Spinal cord (tissue), 10 donors: ENCODE data around the gene MED27. TPM values are rescaled to one million over a fixed set of nuclear protein-coding genes. Genes with fewer than 3 reads are reported as not detected.

ENCODE experiments used
- DNase-seq, 6 donors: peaks; one replicate each; pipeline versions ENCODE4 v3.0.0 to v3.0.0-alpha.2; 2013 to 2015; ENCODE audit warnings: low spot score in 6 of 6, low read depth in 4 of 6
- H3K27ac ChIP-seq: one replicate; pipeline ENCODE4 v1.5.1; 2013; ENCODE audit warnings: low read depth, low read length, control low read depth
- H3K27me3 ChIP-seq: one replicate; pipeline ENCODE4 v1.6.1; 2013; ENCODE audit warnings: low read length; ENCODE audit not compliant: control insufficient read depth, insufficient read depth
- H3K36me3 ChIP-seq: one replicate; pipeline ENCODE4 v1.6.1; 2013; ENCODE audit warnings: low read length; ENCODE audit not compliant: control insufficient read depth, insufficient read depth
- H3K4me1 ChIP-seq: one replicate; pipeline ENCODE4 v1.6.1; 2013; ENCODE audit warnings: low read length; ENCODE audit not compliant: control insufficient read depth, insufficient read depth
- H3K4me3 ChIP-seq: one replicate; pipeline ENCODE4 v1.5.1; 2013; ENCODE audit warnings: low read depth, low read length, control low read depth
- H3K9me3 ChIP-seq: one replicate; pipeline ENCODE4 v1.6.1; 2013; ENCODE audit warnings: low read length; ENCODE audit not compliant: control insufficient read depth, insufficient read depth
- WGBS: methylation state at CpG from one replicate; pipeline ENCODE4 v1.1.5; 2013; ENCODE audit warnings: missing lambda C conversion rate; ENCODE audit not compliant: insufficient coverage; 5-methylcytosine and 5-hydroxymethylcytosine counted together
- polyA plus RNA-seq, 2 donors: library from polyadenylated mRNA; unstranded; fragments of 120-200 nt; gene quantifications; one replicate each; pipeline ENCODE4 v1.2.1, GENCODE V29; 2013; ENCODE audit not compliant: insufficient read length in 2 of 2
- total RNA-seq, 2 donors: library from RNA; depleted of rRNA in 1 of 2; stranded (reverse); fragments of 120-200 nt in 1 of 2; fragments of >200 nt in 1 of 2; gene quantifications; one replicate each; pipeline versions ENCODE4 v1.2.3 to v1.2.4, GENCODE V29; 2013 to 2014
- donor health status: healthy.

Gene MED27
- total and polyA plus RNA-seq, 4 donors, result 13.9 to 27.8 (median 25.8) TPM

DNA sequence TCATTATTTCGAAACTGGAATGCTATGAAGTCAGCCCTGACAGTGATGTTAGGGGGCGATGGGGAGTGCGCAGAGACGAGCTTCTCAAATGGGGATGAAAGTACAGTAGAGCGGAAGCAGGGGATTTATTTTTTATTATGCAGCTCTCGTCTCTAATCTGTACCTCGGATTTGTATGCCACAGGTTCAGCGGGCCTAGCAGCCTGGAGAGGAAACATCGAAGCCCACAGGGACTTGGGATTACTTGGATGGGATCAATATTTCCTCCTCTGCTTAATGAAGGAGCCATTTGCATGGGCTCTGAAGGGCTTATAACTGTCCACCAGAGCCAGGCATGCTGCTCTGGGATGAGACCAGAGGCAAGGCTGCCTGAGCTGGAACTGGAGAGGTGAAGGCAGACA, 206.3 kb downstream of the MED27 start:
- Histone ChIP-seq H3K9me3 (no peaks in the 10 kb centered on the region), H3K36me3 (peaks cover 21% of the 10 kb centered on the region), H3K27me3 (no peaks in the 10 kb centered on the region), H3K27ac (no peak overlapping the region), H3K4me3 (no peak overlapping the region), H3K4me1 (peaks cover 16% of the 10 kb centered on the region)
- WGBS, result 87% methylated on average over 5 of the region's 9 CpGs
- DNase-seq, result no peak

DNA sequence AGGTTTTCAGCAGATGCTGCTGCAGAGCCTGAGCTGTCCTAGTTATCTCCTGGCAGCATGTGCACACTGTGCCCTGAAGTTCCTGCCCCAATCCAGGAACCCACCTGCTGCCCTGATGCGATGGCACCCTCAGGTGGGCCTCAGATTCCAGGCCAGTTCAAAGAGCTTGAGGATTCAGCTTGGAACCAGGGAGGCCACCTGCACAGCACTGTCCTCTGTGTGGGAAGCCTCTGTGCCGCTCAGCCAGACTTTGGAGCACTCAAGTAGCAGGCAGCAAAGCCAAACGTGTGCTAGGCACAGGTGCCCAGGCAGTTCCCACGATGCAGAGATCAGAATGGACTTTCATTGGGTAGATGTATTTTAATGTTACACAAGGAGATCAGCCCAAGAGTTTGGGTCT, 207.0 kb downstream of the MED27 start:
- Histone ChIP-seq H3K4me1 (peaks cover 20% of the 10 kb centered on the region), H3K9me3 (no peaks in the 10 kb centered on the region), H3K36me3 (peaks cover 21% of the 10 kb centered on the region), H3K27ac (no peak overlapping the region), H3K27me3 (no peaks in the 10 kb centered on the region), H3K4me3 (no peak overlapping the region)
- DNase-seq, result no peak
- WGBS, result 97% methylated on average over 4 of the region's 4 CpGs

DNA sequence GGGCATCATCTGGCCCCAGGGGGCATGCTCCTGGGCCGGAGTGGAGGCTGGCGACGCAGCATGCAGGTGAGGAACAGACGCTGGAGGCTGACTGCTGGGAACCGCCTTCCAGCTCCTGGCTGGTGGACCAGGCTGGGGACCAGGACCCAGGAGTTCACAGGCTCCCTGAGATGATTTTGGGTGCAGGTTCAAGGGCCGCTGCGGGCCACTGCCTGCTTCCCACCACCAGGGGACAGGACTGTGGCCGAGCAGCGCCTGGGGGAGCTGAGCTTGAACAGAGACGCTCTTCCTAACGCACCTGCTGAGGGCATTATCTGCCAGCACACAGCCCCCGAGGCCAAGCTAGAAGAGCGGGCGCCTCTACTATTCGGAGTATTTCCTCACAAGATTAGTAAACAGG, 207.7 kb downstream of the MED27 start:
- H3K4me3 ChIP-seq, result no peak overlapping the region
- 89% methylated on average over 11 of the region's 15 CpGs for WGBS
- H3K36me3 ChIP-seq, result peaks cover 21% of the 10 kb centered on the region
- H3K4me1 ChIP-seq, result peaks cover 24% of the 10 kb centered on the region
- no peak for DNase-seq
- H3K27ac ChIP-seq, result no peak overlapping the region
- H3K27me3 ChIP-seq, result no peaks in the 10 kb centered on the region
- H3K9me3 ChIP-seq, result no peaks in the 10 kb centered on the region

DNA sequence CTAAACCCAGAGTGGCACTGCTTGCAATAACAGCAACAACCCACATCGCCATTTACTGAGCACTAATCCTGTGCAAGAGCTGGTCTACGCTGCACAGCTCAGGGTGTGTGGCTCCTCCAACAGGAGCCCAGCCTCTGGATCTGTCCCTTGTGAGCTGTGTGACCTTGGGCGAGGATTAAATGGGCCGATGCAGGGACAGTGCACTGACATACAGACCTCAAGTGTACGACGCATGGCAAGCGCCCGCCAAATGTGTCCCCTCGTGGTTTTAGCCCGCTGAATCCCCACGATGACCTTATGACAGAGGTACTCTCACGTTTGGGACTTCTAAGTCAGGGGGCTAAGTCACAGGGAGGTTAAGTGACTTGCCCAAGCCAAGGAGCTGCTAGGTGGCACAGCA, 209.5 kb downstream of the MED27 start:
- H3K4me1 ChIP-seq, result peaks cover 24% of the 10 kb centered on the region
- no peaks in the 10 kb centered on the region for H3K9me3 ChIP-seq
- H3K36me3 ChIP-seq, result peaks cover 18% of the 10 kb centered on the region
- 81% methylated on average over 12 of the region's 12 CpGs for WGBS
- no peak for DNase-seq
- H3K27ac ChIP-seq, result no peak overlapping the region
- H3K4me3 ChIP-seq, result no peak overlapping the region
- no peaks in the 10 kb centered on the region for H3K27me3 ChIP-seq

DNA sequence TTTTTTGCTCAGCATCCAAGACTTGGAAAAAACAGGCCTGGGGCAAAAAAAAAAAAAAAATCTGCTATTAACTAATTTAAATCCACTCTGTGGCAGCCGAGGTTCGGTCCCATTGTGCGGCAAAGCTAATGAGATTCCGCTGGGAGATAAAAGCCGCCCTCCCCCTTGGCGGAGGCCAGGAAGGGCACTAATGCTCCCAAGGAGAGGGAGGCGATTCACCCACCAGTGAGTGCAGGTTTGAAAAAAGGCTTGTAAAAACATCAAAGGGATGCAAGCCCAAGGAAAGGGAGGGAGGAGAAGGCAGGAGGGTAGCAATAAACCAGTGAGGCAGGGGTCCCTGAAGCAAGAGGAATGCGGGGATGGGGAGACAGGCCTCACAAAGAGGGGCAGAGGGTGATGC, 210.3 kb downstream of the MED27 start:
- Histone ChIP-seq H3K4me1 (peaks cover 24% of the 10 kb centered on the region), H3K36me3 (peaks cover 13% of the 10 kb centered on the region), H3K27me3 (no peaks in the 10 kb centered on the region), H3K4me3 (no peak overlapping the region), H3K9me3 (no peaks in the 10 kb centered on the region), H3K27ac (no peak overlapping the region)
- DNase-seq, result peak in 2 of 6 donors; percentile 38 to 53
- WGBS, result 27% methylated on average over 6 of the region's 8 CpGs

DNA sequence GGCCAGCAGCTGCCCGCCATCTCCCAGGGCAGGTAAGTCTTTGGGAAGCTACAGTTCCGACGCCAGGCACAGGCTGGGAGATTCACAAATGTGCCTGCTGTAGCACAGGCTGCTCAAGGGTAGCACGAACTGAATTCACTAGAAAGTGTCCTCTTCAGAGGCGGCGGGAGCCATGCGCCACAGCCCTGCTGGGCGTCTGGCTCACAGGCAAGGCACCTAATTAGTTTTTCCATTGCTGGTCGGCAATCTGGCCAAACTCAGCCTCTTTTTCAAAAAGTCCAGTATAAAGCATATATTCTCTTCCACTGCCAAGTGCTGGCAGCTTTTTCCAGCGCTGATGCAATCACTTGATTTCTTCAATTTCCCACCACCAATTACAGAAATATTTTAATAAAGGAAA, 210.9 kb downstream of the MED27 start:
- peaks cover 25% of the 10 kb centered on the region for H3K4me1 ChIP-seq
- WGBS, result 46% methylated on average over 9 of the region's 10 CpGs
- H3K27me3 ChIP-seq, result no peaks in the 10 kb centered on the region
- H3K27ac ChIP-seq, result no peak overlapping the region
- no peaks in the 10 kb centered on the region for H3K9me3 ChIP-seq
- peak in 2 of 6 donors; percentile 66 to 84 for DNase-seq
- H3K36me3 ChIP-seq, result peaks cover 9% of the 10 kb centered on the region
- no peak overlapping the region for H3K4me3 ChIP-seq

DNA sequence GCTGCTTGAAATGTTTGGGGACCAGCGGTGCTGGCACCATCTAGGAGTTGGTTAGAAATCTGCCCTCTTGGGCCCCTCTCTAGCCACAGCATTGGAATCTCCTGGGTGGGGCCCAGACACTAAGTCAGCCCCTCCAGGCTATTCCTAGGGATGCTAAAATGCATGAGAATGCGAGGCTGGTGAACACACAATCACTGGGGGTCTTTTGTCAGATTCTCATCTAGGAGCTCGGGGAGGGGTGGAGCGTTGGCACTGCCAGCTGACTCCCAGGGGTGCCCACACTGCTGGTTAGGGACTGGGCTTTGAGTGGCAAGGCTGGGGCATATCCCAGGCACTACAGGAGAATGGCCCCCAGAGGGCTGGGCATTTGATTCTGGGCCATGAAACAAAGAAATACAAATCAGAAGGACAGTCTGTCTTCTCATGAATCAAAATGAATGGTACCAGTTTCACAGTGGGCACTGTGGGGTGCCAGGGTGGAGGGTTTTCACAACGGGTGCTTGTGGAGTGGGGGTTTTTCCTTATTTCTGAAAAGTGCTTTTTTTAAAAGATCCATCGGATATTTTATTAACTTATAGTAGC, 212.0 kb downstream of the MED27 start:
- Histone ChIP-seq H3K27ac (no peak overlapping the region), H3K36me3 (peaks cover 16% of the 10 kb centered on the region), H3K9me3 (no peaks in the 10 kb centered on the region), H3K4me1 (peaks cover 32% of the 10 kb centered on the region), H3K4me3 (no peak overlapping the region), H3K27me3 (no peaks in the 10 kb centered on the region)
- DNase-seq, result no peak
- 66% methylated on average over 4 of the region's 6 CpGs for WGBS

DNA sequence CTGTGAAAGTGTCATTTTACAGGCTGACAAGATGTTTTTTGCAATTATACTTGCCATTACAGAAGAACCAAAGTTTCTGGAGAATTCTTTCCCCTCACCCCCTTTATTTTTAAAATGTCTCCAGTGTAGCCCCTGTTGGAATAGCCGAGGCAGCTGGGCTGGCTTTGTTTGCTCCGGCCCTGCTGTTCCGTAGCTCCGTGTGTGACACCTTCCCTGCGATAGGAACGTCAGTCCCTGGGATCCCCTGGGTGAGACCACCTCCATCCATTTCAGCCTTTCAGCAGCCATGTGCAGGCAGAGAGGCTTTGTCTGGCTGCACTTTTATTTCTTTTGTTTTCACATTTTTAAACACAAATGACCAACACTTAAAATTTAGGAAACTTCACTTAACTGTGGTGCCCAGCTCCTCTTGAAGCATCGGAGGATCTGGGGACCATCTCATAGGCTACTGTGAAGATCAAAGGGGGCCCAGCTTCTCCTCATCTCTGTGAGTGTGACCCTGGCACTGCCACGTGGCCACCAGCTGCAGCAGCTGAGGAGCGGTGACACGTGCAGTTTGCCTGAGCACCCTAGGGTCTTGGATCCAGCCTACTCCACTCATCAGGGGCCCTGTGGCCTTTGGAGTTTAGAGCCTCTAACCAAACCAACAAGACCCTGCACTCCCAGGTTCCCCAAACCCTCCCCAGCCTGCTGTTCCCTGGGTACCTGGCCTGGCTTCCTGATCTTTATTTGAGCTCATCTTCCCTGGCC, 214.0 kb downstream of the MED27 start:
- Histone ChIP-seq H3K27me3 (no peaks in the 10 kb centered on the region), H3K4me3 (no peak overlapping the region), H3K36me3 (peaks cover 25% of the 10 kb centered on the region), H3K27ac (no peak overlapping the region), H3K4me1 (peaks cover 32% of the 10 kb centered on the region), H3K9me3 (no peaks in the 10 kb centered on the region)
- WGBS, result 77% methylated on average over 10 of the region's 10 CpGs
- no peak for DNase-seq

DNA sequence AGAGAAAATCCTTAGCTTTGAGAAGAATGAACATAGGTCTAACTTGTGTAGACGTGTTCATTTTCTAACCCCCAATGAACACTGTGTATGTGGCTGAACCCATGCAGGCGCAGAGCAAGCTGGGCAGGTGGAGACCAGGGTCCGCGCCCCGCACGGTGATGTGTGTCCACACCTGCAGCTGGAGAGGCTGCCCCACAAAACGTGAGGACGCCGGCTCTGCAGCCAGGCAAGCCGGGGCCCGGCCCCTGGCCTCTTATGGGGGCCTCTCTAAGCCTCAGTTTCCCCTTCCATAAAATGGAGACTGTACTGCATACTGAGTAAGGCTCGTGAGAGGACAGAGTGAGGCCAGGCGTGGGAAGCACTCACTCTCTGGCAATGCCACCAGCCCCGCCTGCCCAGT, 215.1 kb downstream of the MED27 start:
- H3K27me3 ChIP-seq, result no peaks in the 10 kb centered on the region
- no peaks in the 10 kb centered on the region for H3K9me3 ChIP-seq
- peaks cover 27% of the 10 kb centered on the region for H3K4me1 ChIP-seq
- peaks cover 36% of the 10 kb centered on the region for H3K36me3 ChIP-seq
- DNase-seq, result no peak
- 95% methylated on average over 12 of the region's 14 CpGs for WGBS
- H3K4me3 ChIP-seq, result no peak overlapping the region
- H3K27ac ChIP-seq, result no peak overlapping the region

DNA sequence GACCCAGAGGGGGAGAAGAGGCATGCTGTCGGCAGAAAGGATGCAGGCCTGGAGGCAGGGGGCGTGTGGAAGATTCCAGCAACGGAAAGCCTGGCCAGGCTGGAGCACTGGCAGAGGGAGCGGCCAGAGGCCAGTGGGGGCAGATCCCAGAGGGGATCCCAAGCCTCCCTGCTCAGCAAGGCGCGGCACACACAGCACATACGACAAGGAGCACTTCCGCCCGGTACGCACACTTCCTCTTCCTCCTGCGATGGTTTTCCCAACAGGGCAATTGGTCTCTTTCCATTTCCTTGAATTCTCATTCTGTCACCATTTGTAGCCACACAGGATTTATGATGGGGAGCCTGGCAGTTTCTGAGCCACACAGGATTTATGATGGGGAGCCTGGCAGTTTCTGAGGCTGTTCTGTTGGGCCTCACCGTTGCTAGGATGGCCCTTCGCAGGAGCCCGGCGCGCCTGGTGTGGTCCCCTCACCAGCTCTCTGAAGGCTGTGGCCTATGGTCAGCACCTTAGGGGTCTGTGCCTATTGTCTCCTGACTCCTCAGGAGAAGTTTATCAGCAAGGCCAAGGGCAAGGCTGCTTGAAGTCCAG, 216.3 kb downstream of the MED27 start:
- 46% methylated on average over 15 of the region's 16 CpGs for WGBS
- H3K27ac ChIP-seq, result no peak overlapping the region
- peaks cover 45% of the 10 kb centered on the region for H3K36me3 ChIP-seq
- no peaks in the 10 kb centered on the region for H3K27me3 ChIP-seq
- no peak overlapping the region for H3K4me3 ChIP-seq
- peak in 1 of 6 donors; percentile 16 for DNase-seq
- peaks cover 21% of the 10 kb centered on the region for H3K4me1 ChIP-seq
- no peaks in the 10 kb centered on the region for H3K9me3 ChIP-seq
